Suppressor macrophage treated with lipopolysaccharide for 4 hours (primary cell): ENCODE data around the gene HLCS.
"Not testable (repeated sequence)": the region's sequence is repeated elsewhere in the genome, so short reads cannot be mapped to it uniquely, and the experiment has no call there.

Source experiments
- DNase-seq: peaks from one replicate; pipeline ENCODE4 v3.0.0-alpha.2; 2020

HLCS gene

DNA sequence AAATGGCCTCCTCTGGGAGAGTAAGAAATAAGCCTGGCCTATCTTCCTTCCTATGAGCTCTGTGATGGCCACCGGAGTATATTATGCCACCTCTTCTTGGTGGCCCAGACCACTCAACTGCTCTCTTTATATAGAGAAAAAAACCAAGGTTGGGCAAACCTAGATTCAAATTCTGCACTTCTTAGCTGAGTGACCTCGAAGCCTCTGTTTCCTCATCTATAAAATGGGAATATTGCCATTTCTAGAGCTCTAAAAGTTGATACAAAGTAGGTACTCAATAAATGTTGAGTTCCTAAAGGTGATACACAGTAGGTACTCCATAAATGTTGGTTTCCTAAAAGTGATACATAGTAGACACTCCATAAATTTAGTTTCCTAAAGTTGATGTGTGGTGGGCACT is 120.7 kb downstream of the HLCS start:
- no peak for DNase-seq

DNA sequence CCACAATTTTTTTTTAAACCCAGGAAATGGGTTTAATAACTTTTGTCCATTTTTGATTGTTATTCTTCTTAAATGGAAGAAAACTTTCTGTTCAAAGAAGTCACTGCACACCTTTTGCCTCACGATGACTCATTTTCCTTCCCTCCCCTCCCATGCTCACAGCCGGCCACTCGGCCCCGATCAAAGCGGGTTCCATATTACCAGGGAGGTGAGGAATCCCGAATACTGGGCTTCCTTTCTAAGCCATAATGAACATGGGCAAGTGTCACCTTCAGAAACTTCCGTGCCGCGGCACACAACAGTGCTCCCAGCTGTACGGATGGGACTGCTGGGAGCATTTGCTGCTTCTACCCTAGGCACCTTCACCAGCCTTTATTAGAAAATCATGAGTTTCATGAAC is 121.4 kb downstream of the HLCS start:
- DNase-seq = no peak

DNA sequence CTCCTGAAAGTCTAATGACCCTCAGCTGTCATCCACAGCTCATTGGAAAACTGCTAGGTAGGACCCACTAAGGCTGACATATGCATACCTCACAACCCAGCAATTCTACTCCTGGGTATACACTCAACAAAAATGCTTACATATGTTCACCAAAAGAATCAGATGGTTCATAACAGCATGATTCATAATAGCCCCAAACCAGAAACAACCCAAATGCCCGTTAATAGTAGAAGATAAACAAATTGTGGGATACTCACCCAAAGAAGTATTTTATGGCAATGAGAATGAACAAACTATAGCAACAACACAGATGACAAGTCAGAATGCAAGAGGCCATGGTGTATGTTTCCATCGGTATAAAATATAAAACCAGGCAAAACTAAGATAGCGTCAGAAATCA is 124.6 kb downstream of the HLCS start:
- no peak for DNase-seq

DNA sequence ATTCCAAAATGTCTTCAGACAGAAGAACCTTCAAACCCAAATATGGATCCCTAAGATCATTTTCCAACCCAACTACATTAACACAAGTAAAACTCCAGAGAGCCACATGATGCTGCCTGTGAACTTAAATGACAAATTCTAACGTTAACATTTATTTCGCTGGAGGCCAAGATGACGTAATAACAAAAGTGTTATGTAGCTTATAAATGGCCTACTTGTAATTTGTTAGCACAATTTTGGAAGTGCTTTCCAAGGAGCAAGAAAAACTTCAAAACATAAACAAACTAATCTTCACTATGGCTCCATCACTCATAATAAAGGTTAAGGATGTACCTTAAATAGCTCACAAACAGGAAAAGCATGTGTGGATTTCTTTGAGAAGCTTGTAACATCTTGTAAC is 126.7 kb downstream of the HLCS start:
- no peak for DNase-seq

DNA sequence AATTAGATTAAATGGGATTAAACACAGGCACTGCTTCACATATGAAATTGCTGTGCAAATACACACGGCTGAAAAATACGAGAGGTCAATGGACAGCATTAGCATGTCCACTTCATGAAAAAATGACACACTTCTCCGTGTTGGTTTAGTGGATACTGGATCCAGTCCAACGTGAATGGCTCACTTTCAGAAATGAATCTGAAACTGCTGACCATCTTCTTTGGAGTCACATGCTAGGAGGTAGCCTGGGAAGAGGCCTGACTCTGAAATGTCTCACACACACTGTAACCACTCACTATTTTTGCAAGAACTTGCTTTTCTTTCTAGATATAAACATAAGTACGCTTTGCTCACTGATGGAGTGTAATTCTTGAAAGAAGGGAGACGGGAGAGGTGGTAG is 127.3 kb downstream of the HLCS start:
- peak; percentile 46 for DNase-seq

DNA sequence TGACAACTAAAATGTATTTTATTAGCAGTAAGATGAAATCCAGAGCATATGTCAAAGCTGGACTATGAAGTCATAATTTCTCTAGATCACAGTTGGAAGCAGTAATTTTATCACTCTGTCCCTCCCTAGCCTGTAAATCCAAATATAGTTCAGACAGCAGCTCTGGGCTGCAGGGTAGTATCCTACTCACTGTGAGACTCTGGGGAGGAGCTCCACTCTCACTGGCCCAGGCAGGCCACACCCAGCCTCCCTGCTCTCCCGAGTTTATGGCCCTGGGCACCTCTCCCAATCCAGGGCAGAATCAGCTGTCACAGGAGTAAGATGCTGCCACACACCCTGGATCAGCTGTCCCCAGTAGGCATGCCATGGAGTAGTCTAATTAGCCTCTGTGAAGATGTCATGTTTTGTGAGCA is 131.1 kb downstream of the HLCS start:
- DNase-seq = no peak

DNA sequence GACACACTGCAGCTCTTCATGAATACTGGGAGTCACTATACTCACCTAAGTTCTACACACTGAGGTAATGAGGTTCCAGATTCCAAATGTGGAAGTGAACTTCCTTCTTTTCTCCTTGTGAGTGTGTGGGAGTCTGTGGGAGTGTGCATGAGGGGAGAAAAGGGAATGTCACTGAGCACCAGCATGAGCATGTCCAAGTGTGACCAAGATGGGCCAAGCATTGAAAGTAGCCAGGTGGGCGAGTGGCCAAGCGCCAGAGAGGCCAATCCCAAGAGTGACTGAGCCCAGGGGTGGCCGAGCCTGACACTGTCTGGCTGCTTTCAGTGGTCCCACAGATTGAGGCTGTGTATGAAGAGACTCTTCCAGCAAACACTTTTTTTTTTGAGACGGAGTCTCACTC is 132.3 kb downstream of the HLCS start:
- DNase-seq = no peak

DNA sequence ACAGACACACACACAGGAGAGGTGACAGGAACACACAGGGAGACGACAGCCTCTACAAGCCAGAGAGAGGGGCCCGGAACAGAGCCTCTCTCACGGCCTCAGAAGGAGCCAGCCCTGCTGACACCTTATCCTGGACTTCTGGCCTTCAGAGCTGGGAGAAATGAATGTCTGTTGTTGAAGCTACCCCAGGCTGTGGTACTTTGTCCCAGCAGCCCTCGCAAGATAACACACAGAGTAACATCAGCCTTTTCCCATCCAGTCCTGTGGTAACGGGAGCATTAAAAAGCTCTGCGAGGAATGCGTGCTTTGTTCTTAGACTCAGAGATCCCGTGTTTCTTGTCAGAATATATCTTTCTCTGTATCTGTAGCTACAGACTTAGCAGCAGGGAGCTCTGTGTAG is 136.4 kb downstream of the HLCS start:
- no peak for DNase-seq

DNA sequence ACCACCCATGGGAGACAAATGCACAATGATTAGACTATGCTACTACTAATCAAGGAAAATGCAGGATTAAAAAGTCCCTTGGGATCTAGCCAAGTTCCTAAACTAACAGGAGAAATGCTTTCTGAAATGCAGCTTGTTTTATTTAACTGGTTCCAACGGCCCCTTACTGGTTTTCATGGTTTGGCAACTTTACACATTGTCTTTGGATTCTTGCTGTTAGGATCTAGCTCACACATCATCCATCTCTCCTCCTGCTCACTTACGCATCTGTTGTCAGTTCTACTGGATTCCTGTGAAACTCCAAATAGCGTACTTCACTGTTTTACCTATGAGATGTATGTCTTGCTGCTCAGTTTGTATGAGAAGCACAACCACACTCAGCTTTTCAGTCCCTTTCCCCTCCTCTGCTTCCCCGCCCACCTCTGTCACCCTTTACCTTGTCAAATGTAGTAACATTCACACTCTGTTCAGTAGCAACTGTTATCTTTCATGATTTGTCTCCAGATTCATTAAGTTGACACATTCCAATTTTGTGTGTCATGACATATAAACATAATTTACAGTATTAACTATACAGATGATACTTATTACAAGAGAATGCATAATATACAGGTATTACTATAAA is 137.5 kb downstream of the HLCS start:
- DNase-seq = no peak

DNA sequence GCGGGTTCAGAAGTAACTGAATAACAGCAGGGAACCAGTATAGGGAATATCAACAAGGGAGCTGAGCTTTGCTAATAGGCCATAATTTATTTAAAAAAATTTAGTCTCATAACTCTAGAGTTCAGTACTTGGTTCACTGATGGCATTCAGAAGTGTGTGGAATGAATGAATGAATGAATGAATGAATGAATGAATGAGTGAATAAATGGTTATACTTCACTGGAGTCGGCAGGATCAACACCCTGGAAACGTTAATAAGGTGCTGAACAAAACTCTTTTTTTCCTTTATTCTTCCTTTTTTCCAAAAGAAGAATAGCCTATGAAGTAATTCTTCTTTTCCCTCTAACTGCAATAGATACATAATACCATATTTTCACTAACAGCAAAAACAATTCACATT is 138.3 kb downstream of the HLCS start:
- no peak for DNase-seq

DNA sequence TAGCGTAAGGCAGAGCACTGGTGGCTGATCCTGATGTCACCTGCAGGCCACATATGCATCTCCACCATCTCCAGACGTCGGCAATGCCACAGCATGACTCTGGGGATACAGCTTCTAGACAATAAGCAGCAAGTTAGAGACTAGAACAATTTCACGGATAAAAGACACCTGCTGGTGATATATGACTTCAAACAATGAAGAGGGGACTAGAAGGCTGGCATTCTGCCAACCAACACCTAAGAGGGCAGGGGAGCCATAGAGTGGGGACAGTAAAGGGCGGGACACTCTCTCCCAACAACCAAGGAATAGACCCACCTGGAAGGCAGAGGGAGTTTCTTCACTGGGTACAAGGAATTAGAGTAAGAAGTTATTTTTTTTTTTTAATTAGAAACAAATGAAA is 140.8 kb downstream of the HLCS start:
- no peak for DNase-seq

DNA sequence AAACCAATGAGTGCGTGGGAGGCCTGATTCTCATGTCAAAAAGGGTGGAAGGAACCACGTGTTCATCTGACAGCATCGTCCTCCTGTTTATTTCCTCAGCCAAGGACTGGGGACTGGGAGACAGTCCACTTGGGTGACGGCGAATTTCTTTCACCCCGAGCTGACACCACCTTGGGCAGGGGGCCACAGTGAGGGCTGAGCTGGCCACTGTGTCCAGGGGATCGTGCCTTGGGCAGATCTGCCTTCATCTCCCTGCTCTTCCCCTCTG is 145.5 kb downstream of the HLCS start:
- DNase-seq = no peak

DNA sequence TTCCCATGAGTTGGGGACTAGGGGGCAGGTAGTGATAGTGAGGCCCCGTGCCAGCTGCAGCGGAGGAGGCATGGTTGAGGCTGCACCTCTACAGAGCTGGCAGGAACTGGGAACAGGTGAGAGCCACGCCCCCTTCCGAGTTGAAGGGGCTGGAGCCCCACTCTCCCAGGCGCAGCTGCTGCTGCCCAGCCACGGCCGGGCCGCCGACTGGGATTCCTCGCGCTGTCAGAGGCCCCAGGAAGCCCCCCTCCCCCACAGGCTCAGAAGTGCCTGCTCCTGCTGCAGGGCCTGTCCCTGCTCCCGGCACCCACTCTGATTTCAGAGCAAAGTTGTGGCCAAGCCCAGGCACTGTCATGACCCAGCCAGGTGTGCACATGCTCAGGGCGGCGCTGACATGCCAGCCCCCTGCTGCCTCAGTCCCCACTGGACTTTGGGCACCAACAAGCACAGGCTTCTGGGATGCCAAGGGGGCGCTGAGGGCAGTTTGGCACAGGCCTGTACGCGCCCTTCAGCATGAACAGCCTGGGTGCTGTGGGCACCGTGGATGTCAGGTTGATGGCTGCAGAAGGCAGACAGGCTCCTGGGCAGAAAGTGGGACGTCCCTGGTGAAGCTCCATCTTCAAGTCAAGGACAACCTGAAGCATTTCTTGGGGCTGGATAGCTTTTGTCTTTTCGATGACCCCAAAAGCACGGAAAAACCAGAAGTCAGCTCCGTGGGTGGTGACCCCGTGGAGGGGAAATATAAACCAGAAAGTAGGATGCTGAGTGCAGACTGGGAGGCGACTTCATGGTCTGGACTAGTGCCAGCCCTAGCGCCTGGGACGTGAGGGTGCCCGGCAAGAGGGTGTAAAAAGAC is 146.1 kb downstream of the HLCS start:
- no peak for DNase-seq

DNA sequence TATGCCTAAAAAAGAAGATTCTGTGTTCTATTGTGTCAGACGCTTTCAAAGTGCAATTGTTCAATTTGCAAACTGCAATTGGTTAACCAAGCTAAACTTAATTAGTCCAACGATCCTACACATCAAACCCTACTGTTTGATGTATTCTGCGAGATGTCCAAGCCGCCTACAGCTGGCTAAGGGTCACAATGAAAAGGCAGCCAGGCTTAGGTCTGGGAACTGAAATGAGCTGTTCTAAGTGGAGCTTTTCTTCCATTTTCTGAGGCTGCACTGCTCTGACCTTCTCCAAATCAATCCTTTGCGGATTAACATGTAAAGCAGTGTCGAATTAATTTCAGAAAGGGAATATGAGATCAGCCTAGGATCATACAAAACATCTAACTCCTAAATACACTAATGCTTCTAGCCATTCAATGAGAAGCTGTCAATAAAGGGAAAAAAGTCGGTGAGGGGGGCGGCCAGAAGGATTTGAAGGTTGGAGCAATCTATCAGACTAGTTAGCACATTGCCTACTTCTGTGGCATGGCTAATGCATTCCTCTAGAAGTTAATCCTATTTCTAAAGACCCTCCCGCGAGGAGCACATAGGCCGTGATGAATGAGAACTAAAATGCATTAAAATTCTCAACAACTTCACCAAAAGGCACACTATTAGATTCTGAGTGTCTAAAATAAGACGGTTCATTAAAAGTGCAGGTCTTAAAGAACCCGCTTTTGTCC is 148.6 kb downstream of the HLCS start:
- DNase-seq = no peak

DNA sequence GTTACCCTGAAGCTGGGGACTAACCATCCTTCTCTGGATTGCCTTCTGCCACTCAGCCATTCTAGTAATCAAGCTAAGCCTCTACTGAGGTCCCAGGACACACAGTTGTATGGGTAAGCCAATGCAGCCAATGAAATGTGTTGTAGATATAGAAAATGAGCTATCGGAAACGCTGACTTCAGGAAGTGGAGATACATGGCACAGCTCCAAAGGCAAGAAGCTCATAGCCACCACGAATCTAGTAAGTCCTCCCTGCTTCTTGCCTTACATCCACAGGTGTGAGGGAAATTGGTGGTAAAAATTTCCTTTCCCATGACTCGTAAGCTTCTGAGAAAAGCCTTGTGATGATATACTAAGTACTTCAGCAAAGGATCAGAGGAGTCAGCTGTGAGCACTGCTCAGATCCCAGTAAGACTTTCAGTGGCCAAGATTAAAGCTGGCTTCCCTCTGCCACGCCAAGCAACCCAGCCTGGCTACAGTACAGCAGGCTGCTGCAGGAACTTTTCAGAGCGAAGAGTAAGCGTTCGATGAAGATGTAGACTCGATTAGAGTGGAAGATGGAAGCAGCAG is 149.8 kb downstream of the HLCS start:
- no peak for DNase-seq

DNA sequence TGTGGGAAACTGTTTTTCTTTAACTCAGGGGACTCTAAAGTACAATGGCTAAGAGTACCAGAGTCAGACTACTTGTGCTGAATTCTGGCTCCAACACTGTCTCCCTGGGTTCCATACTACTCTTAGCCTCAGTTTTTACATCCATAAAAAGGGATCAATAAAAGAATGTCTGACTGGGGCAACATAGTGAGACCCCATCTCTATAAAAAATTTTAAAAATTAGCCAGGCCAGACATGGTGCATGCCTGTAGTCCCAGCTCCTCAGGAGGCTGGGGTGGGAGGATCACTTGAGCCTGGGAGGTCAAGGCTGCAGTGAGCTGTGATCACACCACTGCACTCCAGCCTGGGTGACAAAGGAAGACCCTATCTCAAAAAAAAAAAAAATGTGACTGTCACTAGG is 150.4 kb downstream of the HLCS start:
- DNase-seq = not testable (repeated sequence)

DNA sequence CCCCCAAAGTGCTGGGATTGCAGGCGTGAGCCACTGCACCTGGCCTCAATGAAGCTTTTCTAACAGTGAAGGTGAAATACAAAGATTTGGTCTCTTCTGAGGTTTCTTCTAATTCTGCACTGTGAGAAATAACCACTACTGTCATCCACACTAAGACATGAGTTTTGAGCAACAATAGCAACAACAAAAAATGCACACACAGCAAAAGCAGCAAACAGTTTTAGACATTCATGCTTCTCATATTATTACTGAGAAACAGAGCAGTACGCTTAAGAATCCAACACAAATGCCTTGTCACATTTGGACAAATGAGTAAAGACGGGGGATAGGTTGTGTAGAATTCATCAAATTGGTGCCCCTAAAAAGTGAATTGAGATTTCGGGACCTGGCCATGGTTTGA is 151.2 kb downstream of the HLCS start:
- DNase-seq = no peak

DNA sequence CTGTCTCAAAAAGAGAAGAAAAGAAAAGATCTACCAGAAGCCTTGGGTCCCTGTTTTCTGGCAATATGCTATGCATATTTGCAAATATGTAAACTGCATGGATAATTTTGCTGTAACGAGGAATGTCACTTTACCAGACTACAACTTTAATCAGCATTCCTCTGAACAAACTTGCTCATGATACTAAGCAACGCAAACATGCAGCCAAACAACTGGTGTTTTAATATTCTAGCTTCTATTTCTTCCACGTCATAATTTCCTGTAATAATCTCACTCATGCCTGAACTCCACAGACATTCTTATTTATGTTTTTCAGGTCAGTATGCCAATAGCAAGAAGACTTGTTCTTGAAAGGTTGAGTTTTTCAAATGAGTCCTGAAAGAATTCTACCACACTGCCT is 153.4 kb downstream of the HLCS start:
- DNase-seq = no peak

DNA sequence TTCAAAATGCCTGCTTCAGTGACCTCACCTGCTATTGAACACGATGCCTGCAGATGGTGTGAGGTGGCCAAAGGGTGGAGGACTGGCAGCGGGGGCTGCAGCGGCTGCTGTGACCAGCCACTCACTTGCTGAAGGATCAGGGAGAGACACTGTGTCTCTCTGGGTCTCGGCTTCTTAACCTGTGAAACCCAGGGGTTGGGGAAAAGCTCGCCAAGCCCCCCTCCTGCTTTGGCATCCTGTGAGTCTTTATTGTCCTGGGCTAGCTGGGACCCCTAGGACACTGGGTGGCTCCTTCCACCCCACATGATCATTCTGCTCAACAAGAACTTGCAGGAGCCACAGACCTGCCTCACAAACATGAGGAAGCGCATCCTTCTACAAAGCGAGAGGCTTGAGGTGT is 154.7 kb downstream of the HLCS start:
- no peak for DNase-seq

DNA sequence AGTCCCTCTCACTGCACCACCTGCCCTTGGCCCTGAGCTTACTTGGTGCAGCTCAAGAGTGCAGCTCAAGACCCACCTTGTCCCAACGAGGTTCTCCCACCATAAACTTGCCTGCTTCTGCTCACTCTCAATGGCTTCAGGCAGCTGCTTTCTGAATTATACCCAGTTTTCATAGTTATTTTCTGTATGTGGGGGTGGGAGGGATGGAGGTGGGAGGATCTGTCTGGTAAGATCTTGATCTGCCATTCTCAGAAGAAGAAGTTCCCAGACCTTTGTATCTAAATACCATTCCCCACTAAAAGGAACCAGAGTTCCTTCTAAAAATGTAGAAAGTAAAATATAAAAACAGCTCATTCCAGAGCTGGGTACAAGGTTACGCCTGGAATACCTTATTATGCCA is 156.0 kb downstream of the HLCS start:
- no peak for DNase-seq

DNA sequence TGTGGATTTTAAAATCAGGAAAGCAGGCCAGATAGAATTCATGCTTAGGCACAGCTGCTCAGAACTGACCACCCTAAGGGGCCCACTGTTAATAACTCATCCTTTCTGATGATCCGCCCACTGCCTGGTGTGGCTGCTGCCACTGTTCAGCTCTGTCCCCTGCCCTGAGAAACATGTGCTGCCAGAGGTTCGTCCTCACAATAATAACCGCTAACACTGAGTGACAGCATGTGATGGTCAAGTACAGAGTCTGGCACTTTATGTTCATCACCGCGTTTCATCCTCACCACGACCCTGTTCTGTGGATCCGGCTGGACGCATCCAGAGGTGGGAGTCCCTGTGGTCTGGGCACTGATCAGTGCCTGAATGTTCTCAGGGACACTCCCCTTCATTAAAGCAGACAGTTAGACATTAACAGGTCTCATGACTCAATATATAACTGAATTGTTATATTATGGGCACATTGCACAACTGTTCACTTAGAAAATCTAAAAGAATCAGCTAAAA is 159.0 kb downstream of the HLCS start:
- DNase-seq = no peak

DNA sequence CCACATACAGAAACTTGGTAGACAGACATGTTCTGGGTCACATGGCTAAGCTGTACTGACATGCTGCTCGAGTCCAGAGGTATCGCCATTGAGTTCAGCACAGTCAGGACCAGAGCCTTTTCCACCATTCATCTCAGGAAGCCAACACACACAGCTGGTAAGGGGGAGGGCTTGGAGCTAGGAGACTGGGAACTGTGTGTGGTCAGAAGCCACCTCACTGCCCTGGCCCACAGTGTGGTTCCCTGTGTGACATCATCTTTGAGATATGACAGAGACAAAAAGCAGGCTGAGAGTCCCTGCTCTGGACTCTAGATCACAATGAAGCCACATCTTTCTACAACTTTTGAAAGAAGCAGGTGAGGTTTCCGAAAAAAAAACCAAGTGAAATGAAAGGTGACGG is 160.4 kb downstream of the HLCS start:
- no peak for DNase-seq

DNA sequence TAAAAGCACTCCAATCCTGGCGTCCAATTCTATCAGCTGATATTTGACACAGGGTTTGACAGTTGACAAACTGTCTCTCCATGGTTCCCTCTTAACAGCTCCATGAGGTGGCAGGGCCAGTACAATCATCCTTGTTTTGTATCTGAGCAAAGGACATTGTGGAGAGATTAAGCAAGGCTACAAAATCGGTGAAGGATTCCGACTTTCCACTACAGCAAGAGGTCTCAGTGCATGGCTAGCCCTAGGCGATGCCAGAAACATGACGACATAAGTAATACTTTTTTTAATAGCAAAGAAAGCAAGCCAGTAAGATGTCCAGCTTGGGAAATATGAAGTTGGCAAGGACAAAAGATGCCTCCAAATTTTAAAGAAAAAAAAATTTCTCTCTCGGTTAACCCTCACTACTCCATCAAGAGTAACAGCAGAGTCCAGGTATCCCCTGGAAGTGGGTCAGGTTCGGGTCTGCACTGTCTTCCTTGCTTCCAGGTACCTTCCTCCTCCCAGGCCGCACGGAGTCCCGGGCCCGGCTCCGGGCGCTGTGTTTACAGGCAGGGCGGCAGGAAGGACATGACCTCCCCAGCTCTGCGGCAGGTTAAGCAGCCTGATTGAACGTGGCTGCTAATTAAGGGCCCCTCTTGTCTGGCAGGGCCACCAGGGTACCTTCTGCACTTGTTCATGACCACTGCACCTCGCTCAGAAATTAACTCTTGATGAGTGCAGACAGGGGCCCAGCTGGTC is 161.4 kb downstream of the HLCS start:
- no peak for DNase-seq
